ENCODE measurements around the gene L3HYPDH. TPM values are rescaled to one million over a fixed set of nuclear protein-coding genes. Genes with fewer than 3 reads are reported as not detected.

The L3HYPDH gene
- polyA plus RNA-seq, 2 donors, result 8.7 to 19.8 TPM

DNA sequence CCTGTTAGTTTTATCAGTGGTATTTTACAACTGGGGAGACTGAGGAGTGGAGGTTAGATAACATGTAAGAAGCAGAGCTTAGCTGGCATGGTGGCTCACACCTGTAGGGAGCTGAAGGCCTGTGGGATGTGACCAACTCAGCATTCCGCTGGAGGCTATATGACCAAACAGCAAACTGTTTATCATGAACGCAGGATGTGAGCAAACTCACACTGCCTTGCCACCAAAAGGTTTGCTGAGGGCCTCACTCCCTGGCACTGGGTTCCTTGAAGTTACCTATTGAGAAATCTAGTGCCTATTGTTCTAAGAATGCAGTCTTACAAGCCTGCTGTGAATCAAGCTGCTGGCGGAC is 23.5 kb upstream of the L3HYPDH start:
- H3K4me3 ChIP-seq (ENCODE audit: low read depth in 1 of 2, low read length in 2 of 2), result no peak overlapping the region
- no peak overlapping the region for H3K27ac ChIP-seq (ENCODE audit: low read depth in 2 of 2, low read length in 1 of 2)
- H3K9me3 ChIP-seq (ENCODE audit: control insufficient read depth in 2 of 2, insufficient read depth in 1 of 2, low read depth in 1 of 2, low read length in 1 of 2), result no peaks in the 10 kb centered on the region
- WGBS, 2 donors, result 89% methylated on average over 3 of the region's 3 CpGs
- H3K36me3 ChIP-seq (ENCODE audit: control insufficient read depth in 2 of 2, insufficient read depth in 2 of 2, low read length in 1 of 2), result no peaks in the 10 kb centered on the region
- H3K4me1 ChIP-seq (ENCODE audit: control insufficient read depth in 2 of 2, insufficient read depth in 2 of 2, low read length in 1 of 2), result no peaks in the 10 kb centered on the region
- no peaks in the 10 kb centered on the region for H3K27me3 ChIP-seq (ENCODE audit: control insufficient read depth in 1 of 2, insufficient read depth in 2 of 2, low read length in 2 of 2)

GRCh38 chr14:59507063-59507751 is 23.0 kb upstream of the L3HYPDH start:
- Histone ChIP-seq H3K4me3 (ENCODE audit: low read depth in 1 of 2, low read length in 2 of 2) (no peak overlapping the region), H3K27ac (ENCODE audit: low read depth in 2 of 2, low read length in 1 of 2) (no peak overlapping the region), H3K27me3 (ENCODE audit: control insufficient read depth in 1 of 2, insufficient read depth in 2 of 2, low read length in 2 of 2) (no peaks in the 10 kb centered on the region), H3K36me3 (ENCODE audit: control insufficient read depth in 2 of 2, insufficient read depth in 2 of 2, low read length in 1 of 2) (no peaks in the 10 kb centered on the region), H3K4me1 (ENCODE audit: control insufficient read depth in 2 of 2, insufficient read depth in 2 of 2, low read length in 1 of 2) (no peaks in the 10 kb centered on the region), H3K9me3 (ENCODE audit: control insufficient read depth in 2 of 2, insufficient read depth in 1 of 2, low read depth in 1 of 2, low read length in 1 of 2) (no peaks in the 10 kb centered on the region)

DNA sequence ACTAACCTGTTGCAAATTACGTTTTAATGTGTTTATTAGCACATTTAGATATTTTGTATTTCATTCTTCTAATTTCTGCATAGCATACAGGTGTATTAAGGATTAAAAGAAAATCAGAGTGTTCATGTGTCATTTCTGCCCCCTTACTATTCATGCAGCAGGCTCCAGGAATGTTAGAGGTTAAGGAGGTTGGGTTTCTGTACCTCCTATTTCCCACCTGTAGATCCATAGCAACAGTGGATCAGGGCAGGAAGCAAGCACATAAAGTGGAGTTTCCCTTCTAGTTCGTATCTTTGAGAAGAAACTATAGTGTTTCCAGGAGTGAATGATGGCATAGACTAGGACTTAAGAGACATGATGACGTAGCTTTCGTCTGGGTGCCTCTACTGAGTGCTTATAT is 19.0 kb upstream of the L3HYPDH start:
- no peak overlapping the region for H3K27ac ChIP-seq (ENCODE audit: low read depth in 2 of 2, low read length in 1 of 2)

DNA sequence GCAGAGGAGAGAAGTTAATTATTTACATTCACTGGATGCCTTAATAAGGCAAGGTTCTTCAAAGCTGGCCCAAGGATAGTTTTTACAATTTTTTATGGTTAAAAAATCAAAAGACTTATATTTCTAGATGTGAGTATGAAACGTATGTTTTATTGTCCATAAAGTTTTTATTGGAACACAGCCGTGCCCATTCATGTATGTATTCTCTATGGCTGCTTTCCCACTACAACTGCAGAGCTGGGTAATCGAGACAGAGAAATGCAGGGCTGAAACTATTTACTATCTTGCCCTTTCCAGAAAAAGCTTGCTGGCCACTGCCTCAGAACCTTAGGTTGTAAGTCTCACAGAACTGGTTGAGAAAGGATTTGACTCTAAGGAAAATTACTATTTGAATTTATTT is 16.5 kb upstream of the L3HYPDH start:
- Histone ChIP-seq H3K27ac (ENCODE audit: low read depth in 2 of 2, low read length in 1 of 2) (no peak overlapping the region), H3K27me3 (ENCODE audit: control insufficient read depth in 1 of 2, insufficient read depth in 2 of 2, low read length in 2 of 2) (no peaks in the 10 kb centered on the region), H3K4me3 (ENCODE audit: low read depth in 1 of 2, low read length in 2 of 2) (no peak overlapping the region), H3K9me3 (ENCODE audit: control insufficient read depth in 2 of 2, insufficient read depth in 1 of 2, low read depth in 1 of 2, low read length in 1 of 2) (no peaks in the 10 kb centered on the region), H3K4me1 (ENCODE audit: control insufficient read depth in 2 of 2, insufficient read depth in 2 of 2, low read length in 1 of 2) (no peaks in the 10 kb centered on the region), H3K36me3 (ENCODE audit: control insufficient read depth in 2 of 2, insufficient read depth in 2 of 2, low read length in 1 of 2) (no peaks in the 10 kb centered on the region)
- 79 to 87% methylated on average over 3 of the region's 3 CpGs for WGBS, 2 donors

More for the DNA sequence above, 19.0 kb upstream of the L3HYPDH start:
- Histone ChIP-seq H3K4me3 (ENCODE audit: low read depth in 1 of 2, low read length in 2 of 2) (no peak overlapping the region), H3K27me3 (ENCODE audit: control insufficient read depth in 1 of 2, insufficient read depth in 2 of 2, low read length in 2 of 2) (no peaks in the 10 kb centered on the region), H3K4me1 (ENCODE audit: control insufficient read depth in 2 of 2, insufficient read depth in 2 of 2, low read length in 1 of 2) (no peaks in the 10 kb centered on the region), H3K36me3 (ENCODE audit: control insufficient read depth in 2 of 2, insufficient read depth in 2 of 2, low read length in 1 of 2) (no peaks in the 10 kb centered on the region), H3K9me3 (ENCODE audit: control insufficient read depth in 2 of 2, insufficient read depth in 1 of 2, low read depth in 1 of 2, low read length in 1 of 2) (no peaks in the 10 kb centered on the region)
- WGBS, 2 donors, result 82 to 87% methylated on average over 4 of the region's 4 CpGs

GRCh38 chr14:59492384-59492783 is 8.2 kb upstream of the L3HYPDH start:
- 81 to 83% methylated on average over 1 of the region's 1 CpG for WGBS, 2 donors
- no peak overlapping the region for H3K4me3 ChIP-seq (ENCODE audit: low read depth in 1 of 2, low read length in 2 of 2)
- H3K27me3 ChIP-seq (ENCODE audit: control insufficient read depth in 1 of 2, insufficient read depth in 2 of 2, low read length in 2 of 2), result no peaks in the 10 kb centered on the region
- H3K27ac ChIP-seq (ENCODE audit: low read depth in 2 of 2, low read length in 1 of 2), result no peak overlapping the region
- no peaks in the 10 kb centered on the region for H3K9me3 ChIP-seq (ENCODE audit: control insufficient read depth in 2 of 2, insufficient read depth in 1 of 2, low read depth in 1 of 2, low read length in 1 of 2)
- peaks cover 0 to 15% of the 10 kb centered on the region in 2 donors for H3K36me3 ChIP-seq (ENCODE audit: control insufficient read depth in 2 of 2, insufficient read depth in 2 of 2, low read length in 1 of 2)
- H3K4me1 ChIP-seq (ENCODE audit: control insufficient read depth in 2 of 2, insufficient read depth in 2 of 2, low read length in 1 of 2), result no peaks in the 10 kb centered on the region

- Histone ChIP-seq H3K4me1 (ENCODE audit: control insufficient read depth in 2 of 2, insufficient read depth in 2 of 2, low read length in 1 of 2) (no peaks in the 10 kb centered on the region), H3K27me3 (ENCODE audit: control insufficient read depth in 1 of 2, insufficient read depth in 2 of 2, low read length in 2 of 2) (no peaks in the 10 kb centered on the region), H3K4me3 (ENCODE audit: low read depth in 1 of 2, low read length in 2 of 2) (no peak overlapping the region), H3K36me3 (ENCODE audit: control insufficient read depth in 2 of 2, insufficient read depth in 2 of 2, low read length in 1 of 2) (peaks cover 0 to 15% of the 10 kb centered on the region in 2 donors), H3K9me3 (ENCODE audit: control insufficient read depth in 2 of 2, insufficient read depth in 1 of 2, low read depth in 1 of 2, low read length in 1 of 2) (no peaks in the 10 kb centered on the region), H3K27ac (ENCODE audit: low read depth in 2 of 2, low read length in 1 of 2) (no peak overlapping the region)
- 90 to 91% methylated on average over 3 of the region's 3 CpGs for WGBS, 2 donors
Observed at GRCh38 chr14:59490756-59491155, 6.5 kb upstream of the L3HYPDH start.

- Histone ChIP-seq H3K27ac (ENCODE audit: low read depth in 2 of 2, low read length in 1 of 2) (peak overlapping the region; percentile 83 to 92), H3K4me1 (ENCODE audit: control insufficient read depth in 2 of 2, insufficient read depth in 2 of 2, low read length in 1 of 2) (peaks cover 0 to 4% of the 10 kb centered on the region in 2 donors)
- whole genome bisulfite sequencing, 2 donors, result 0 to 1% methylated on average over 31 to 32 of the region's 32 CpGs
Observed at GRCh38 chr14:59484639-59485175, 499 bp upstream of the L3HYPDH start.

DNA sequence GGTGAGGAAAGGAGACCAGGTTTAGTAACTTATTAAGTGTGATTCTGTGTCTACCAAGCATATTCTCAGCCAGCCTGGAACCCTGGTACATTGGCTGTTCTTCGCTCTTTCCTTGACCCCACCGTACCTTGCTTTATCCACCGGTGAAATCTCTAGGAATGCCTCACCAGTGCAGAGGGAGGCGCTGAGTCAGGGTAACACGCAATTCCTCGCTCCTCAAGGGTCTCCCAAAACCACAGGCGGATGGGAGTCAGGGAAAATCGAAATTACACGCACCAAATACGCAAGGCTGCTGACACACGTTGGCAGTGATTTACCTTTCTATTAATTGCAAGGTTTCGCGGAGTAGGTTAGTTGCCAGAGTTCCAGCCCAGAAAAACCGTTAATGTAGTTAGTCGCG is 845 bp downstream of the L3HYPDH start:
- Histone ChIP-seq H3K27ac (ENCODE audit: low read depth in 2 of 2, low read length in 1 of 2) (peak overlapping the region; percentile 83 to 92), H3K27me3 (ENCODE audit: control insufficient read depth in 1 of 2, insufficient read depth in 2 of 2, low read length in 2 of 2) (no peaks in the 10 kb centered on the region), H3K4me1 (ENCODE audit: control insufficient read depth in 2 of 2, insufficient read depth in 2 of 2, low read length in 1 of 2) (peaks cover 0 to 4% of the 10 kb centered on the region in 2 donors), H3K4me3 (ENCODE audit: low read depth in 1 of 2, low read length in 2 of 2) (peak overlapping the region; percentile 73 to 99), H3K9me3 (ENCODE audit: control insufficient read depth in 2 of 2, insufficient read depth in 1 of 2, low read depth in 1 of 2, low read length in 1 of 2) (no peaks in the 10 kb centered on the region), H3K36me3 (ENCODE audit: control insufficient read depth in 2 of 2, insufficient read depth in 2 of 2, low read length in 1 of 2) (peaks cover 0 to 3% of the 10 kb centered on the region in 2 donors)
- 3 to 4% methylated on average over 16 of the region's 16 CpGs for WGBS, 2 donors

More at GRCh38 chr14:59484639-59485175, 499 bp upstream of the L3HYPDH start:
- Histone ChIP-seq H3K36me3 (ENCODE audit: control insufficient read depth in 2 of 2, insufficient read depth in 2 of 2, low read length in 1 of 2) (peaks cover 0 to 4% of the 10 kb centered on the region in 2 donors), H3K9me3 (ENCODE audit: control insufficient read depth in 2 of 2, insufficient read depth in 1 of 2, low read depth in 1 of 2, low read length in 1 of 2) (no peaks in the 10 kb centered on the region), H3K27me3 (ENCODE audit: control insufficient read depth in 1 of 2, insufficient read depth in 2 of 2, low read length in 2 of 2) (no peaks in the 10 kb centered on the region), H3K4me3 (ENCODE audit: low read depth in 1 of 2, low read length in 2 of 2) (peak overlapping the region; percentile 73 to 99)

DNA sequence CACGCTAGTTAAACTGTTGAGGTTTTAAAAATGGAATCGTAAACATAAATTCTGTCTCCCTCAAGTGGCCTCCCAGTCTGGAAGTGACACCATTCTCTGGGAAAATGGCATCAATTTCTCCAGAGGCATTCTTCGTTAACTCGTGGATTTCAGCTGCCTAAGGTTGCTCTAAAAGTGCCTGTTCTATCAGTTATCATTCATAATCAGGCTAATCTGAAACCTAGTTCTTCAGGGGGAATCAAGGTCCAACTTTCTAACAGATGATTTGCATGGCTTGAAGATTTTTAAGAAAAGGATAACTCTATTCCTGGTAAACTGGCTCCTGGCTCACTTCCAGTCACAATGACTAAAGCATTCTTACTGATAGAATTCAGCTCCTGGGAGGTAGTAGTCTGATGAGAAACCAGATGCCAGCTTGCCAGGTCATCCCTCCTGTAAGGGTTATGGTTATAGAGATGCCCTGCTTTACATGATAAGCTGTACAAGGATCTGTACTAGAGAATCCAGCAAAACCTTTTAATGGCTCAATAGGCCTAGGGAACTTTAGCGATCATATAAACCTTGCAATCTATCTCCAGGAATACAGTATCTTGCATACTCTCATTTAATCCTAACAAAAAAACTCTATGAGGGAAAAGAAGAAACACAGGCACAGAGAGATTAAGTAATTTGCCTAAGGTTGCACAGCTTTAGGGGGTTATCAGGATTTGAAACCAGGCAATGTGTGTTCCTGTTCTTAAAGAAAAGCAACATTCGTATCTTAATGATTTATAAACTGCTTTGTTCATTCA is 1.5 kb downstream of the L3HYPDH start:
- H3K27ac ChIP-seq (ENCODE audit: low read depth in 2 of 2, low read length in 1 of 2), result peak overlapping the region; percentile 7 to 46
- 45 to 54% methylated on average over 6 of the region's 6 CpGs for WGBS, 2 donors
- peaks cover 0 to 3% of the 10 kb centered on the region in 2 donors for H3K36me3 ChIP-seq (ENCODE audit: control insufficient read depth in 2 of 2, insufficient read depth in 2 of 2, low read length in 1 of 2)
- H3K27me3 ChIP-seq (ENCODE audit: control insufficient read depth in 1 of 2, insufficient read depth in 2 of 2, low read length in 2 of 2), result no peaks in the 10 kb centered on the region
- no peaks in the 10 kb centered on the region for H3K9me3 ChIP-seq (ENCODE audit: control insufficient read depth in 2 of 2, insufficient read depth in 1 of 2, low read depth in 1 of 2, low read length in 1 of 2)
- peak overlapping the region in 1 of 2 donors; percentile 73 for H3K4me3 ChIP-seq (ENCODE audit: low read depth in 1 of 2, low read length in 2 of 2)
- peaks cover 0 to 4% of the 10 kb centered on the region in 2 donors for H3K4me1 ChIP-seq (ENCODE audit: control insufficient read depth in 2 of 2, insufficient read depth in 2 of 2, low read length in 1 of 2)

Measured in esophagus (tissue), 2 donors.